DND-41 (cell line): Measurements from ENCODE around the gene NTSR1.

Experiments
- EZH2 ChIP-seq: IDR thresholded peaks from 3 replicates; pipeline ENCODE4 v1.6.1; 2012; ENCODE audit warnings: borderline replicate concordance, low read depth, mild to moderate bottlenecking, moderate library complexity, low read length, inconsistent platforms; ENCODE audit not compliant: severe bottlenecking
- TF ChIP-seq, protein P1 (sequence below): IDR thresholded peaks from 2 replicates; pipeline ENCODE4 v1.5.1; 2012; ENCODE audit warnings: borderline replicate concordance, low read length, moderate library complexity, mild to moderate bottlenecking; ENCODE audit not compliant: poor library complexity, severe bottlenecking; ENCODE audit errors: extremely low read depth

GRCh38 chr20:62708591-62709536, at the start of gene NTSR1:
- TF ChIP-seq, protein P1, sequence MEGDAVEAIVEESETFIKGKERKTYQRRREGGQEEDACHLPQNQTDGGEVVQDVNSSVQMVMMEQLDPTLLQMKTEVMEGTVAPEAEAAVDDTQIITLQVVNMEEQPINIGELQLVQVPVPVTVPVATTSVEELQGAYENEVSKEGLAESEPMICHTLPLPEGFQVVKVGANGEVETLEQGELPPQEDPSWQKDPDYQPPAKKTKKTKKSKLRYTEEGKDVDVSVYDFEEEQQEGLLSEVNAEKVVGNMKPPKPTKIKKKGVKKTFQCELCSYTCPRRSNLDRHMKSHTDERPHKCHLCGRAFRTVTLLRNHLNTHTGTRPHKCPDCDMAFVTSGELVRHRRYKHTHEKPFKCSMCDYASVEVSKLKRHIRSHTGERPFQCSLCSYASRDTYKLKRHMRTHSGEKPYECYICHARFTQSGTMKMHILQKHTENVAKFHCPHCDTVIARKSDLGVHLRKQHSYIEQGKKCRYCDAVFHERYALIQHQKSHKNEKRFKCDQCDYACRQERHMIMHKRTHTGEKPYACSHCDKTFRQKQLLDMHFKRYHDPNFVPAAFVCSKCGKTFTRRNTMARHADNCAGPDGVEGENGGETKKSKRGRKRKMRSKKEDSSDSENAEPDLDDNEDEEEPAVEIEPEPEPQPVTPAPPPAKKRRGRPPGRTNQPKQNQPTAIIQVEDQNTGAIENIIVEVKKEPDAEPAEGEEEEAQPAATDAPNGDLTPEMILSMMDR: no peak
- TF ChIP-seq EZH2: no peak
